ENCODE measurements around the gene ACP2.

The ACP2 gene

GRCh38 chr11:47254386-47254785 lies 5.8 kb upstream of the ACP2 start (continued):
- TF ChIP-seq ZNF670 (tag by site-specific recombination; IDR thresholded peaks at IDR 0.05; ENCODE audit: low read depth) (no peak), OVOL3 (tag by site-specific recombination; IDR thresholded peaks at IDR 0.05) (no peak), ZNF530 (tag by site-specific recombination; IDR thresholded peaks at IDR 0.05; ENCODE audit: low read depth) (no peak), HIC1 (tag by site-specific recombination; IDR thresholded peaks at IDR 0.05) (no peak), ZNF426 (tag by site-specific recombination; IDR thresholded peaks at IDR 0.05) (no peak), PATZ1 (tag by site-specific recombination; IDR thresholded peaks at IDR 0.05) (no peak)

- CTCF ChIA-PET = interaction anchor here (0.6 kb wide), 1 partner anchor 159 kb away, joined by 3 read pairs; no protein-coding TSS in a partner anchor
These were observed 5.0 kb upstream of the ACP2 start for GRCh38 chr11:47253660-47254059.

GRCh38 chr11:47251751-47252150 lies 3.1 kb upstream of the ACP2 start:
- TF ChIP-seq KLF1 (tag by site-specific recombination; IDR thresholded peaks at IDR 0.05) (no peak), PRDM10 (tag by site-specific recombination; IDR thresholded peaks at IDR 0.05) (peak; percentile 60), ZNF837 (tag by site-specific recombination; IDR thresholded peaks at IDR 0.05) (no peak), KLF10 (tag by site-specific recombination; IDR thresholded peaks at IDR 0.05) (no peak), ZFHX2 (tag by site-specific recombination; conservative IDR thresholded peaks at IDR 0.05) (peak; percentile 22), ZNF621 (tag by site-specific recombination; IDR thresholded peaks at IDR 0.05) (no peak)
- peaks cover 0 to 12% of the 10 kb centered on the region in 2 experiments; a peak in 1 of 3 replicates for H3K36me3 ChIP-seq (ENCODE audit: control insufficient read depth in 2 of 2, insufficient read depth in 1 of 2, low read length in 2 of 2)
- no peaks in the 10 kb centered on the region for H3K4me1 ChIP-seq (ENCODE audit: control insufficient read depth, insufficient read depth, low read length)
- CTCF ChIA-PET = interaction anchor here (0.6 to 1.7 kb wide), 5 partner anchors 8 to 795 kb away, joined by 3 to 6 read pairs (median 4); no protein-coding TSS in a partner anchor
- H3K9me3 ChIP-seq (ENCODE audit: control insufficient read depth, insufficient read depth, low read depth, low read length) = no peaks in the 10 kb centered on the region
- no peak overlapping the region for H3K4me3 ChIP-seq (ENCODE audit: low read depth, low read length)
- H3K27ac ChIP-seq (ENCODE audit: extremely low read depth, low read depth, low read length) = no peak overlapping the region
- POLR2A ChIA-PET = interaction anchor here (0.7 to 1.4 kb wide), 2 partner anchors 35 to 38 kb away, joined by 3 read pairs; no protein-coding TSS in a partner anchor

More at GRCh38 chr11:47253660-47254059, 5.0 kb upstream of the ACP2 start:
- TF ChIP-seq ZFHX2 (tag by site-specific recombination; conservative IDR thresholded peaks at IDR 0.05) (0 out of 2 replicates have a peak, but pooled peaks have one; percentile 17), ZNF362 (tag by site-specific recombination; IDR thresholded peaks at IDR 0.05) (no peak)
- Histone ChIP-seq H3K4me3 (ENCODE audit: low read depth, low read length) (no peak overlapping the region), H3K4me1 (ENCODE audit: control insufficient read depth, insufficient read depth, low read length) (0 out of 2 replicates have a peak, but pooled peaks cover 4% of the 10 kb centered on the region), H3K36me3 (ENCODE audit: control insufficient read depth in 2 of 2, insufficient read depth in 1 of 2, low read length in 2 of 2) (peaks cover 0 to 3% of the 10 kb centered on the region in 2 experiments; a peak in 1 of 3 replicates), H3K27ac (ENCODE audit: extremely low read depth, low read depth, low read length) (peak overlapping the region; percentile 37; the same call in 1 of the 2 replicates), H3K9me3 (ENCODE audit: control insufficient read depth, insufficient read depth, low read depth, low read length) (no peaks in the 10 kb centered on the region)
- POLR2A ChIA-PET = interaction anchor here (0.6 kb wide), 1 partner anchor 26 kb away, joined by 3 read pairs; no protein-coding TSS in a partner anchor
